BJ (cell line): Measurements from ENCODE around the gene AASDH. TPM values are rescaled to one million over a fixed set of nuclear protein-coding genes. Genes with fewer than 3 reads are reported as not detected.

Experiments
- CTCF ChIA-PET: fragments of 350-600 bp; formaldehyde crosslinking; extraction: SDS; loops from one replicate; lab custom pipeline; 2021; ENCODE audit warnings: antibody characterized with exemption, inconsistent platforms; lab: Yijun Ruan, JAX
- POLR2A ChIA-PET: fragments of 300-600 bp; sonication (Branson Sonifier 250); formaldehyde crosslinking; extraction: SDS; loops from one replicate; lab custom pipeline; 2021; ENCODE audit warnings: antibody characterized with exemption; lab: Charles Lee
- DNase-seq: peaks from one replicate; pipeline ENCODE4 v3.0.0-alpha.2; 2011; ENCODE audit warnings: low read depth
- H3K27me3 ChIP-seq: 2 replicates; pipeline ENCODE4 v1.6.0; 2011; ENCODE audit warnings: low read length; ENCODE audit not compliant: control insufficient read depth, insufficient read depth
- H3K36me3 ChIP-seq: 2 replicates; pipeline ENCODE4 v1.5.1; 2011; ENCODE audit warnings: low read length; ENCODE audit not compliant: control insufficient read depth, insufficient read depth
- H3K4me3 ChIP-seq: 2 replicates; pipeline ENCODE4 v1.5.1; 2011; ENCODE audit warnings: low read depth, mild to moderate bottlenecking, control low read depth, low read length
- CTCF ChIP-seq: IDR thresholded peaks from 2 replicates; pipeline ENCODE4 v1.5.1; 2011; ENCODE audit warnings: low read depth, mild to moderate bottlenecking, control low read depth, inconsistent platforms, low read length, moderate library complexity; ENCODE audit not compliant: insufficient read depth
- polyA plus RNA-seq: library from polyadenylated mRNA; depleted of rRNA; stranded (reverse); fragments of >200 nt; gene quantifications from 2 replicates; pipeline ENCODE4 v1.2.3, GENCODE V29; 2011; rRNA removed
- small RNA-seq: library from RNA; depleted of rRNA; stranded (forward); fragments of <200 nt; gene quantifications from one replicate; pipeline ENCODE3, GENCODE V24; 2012; ENCODE audit warnings: low replicate concordance, low read depth; ENCODE audit not compliant: insufficient read length

The AASDH gene
- polyA plus RNA-seq, 1 experiment, result 3.4 TPM

GRCh38 chr4:56293121-56293520 is 94.2 kb downstream of the AASDH start:
- no peak for DNase-seq
- ChIA-PET POLR2A (no interaction called here), CTCF (no interaction called here)
- no peak overlapping the region for H3K4me3 ChIP-seq
- H3K36me3 ChIP-seq, result no peaks in the 10 kb centered on the region
- no peak for TF ChIP-seq CTCF
- H3K27me3 ChIP-seq, result peaks cover 1% of the 10 kb centered on the region; the same call in 1 of the 2 replicates

- H3K4me3 ChIP-seq, result no peak overlapping the region
- ChIA-PET POLR2A (no interaction called here), CTCF (interaction anchor here (0.8 kb wide), 1 partner anchor 11 kb away, joined by 3 read pairs; no protein-coding TSS in a partner anchor)
- no peak for DNase-seq
- H3K27me3 ChIP-seq, result peaks cover 1% of the 10 kb centered on the region; the same call in 1 of the 2 replicates
- TF ChIP-seq CTCF, result no peak
- no peaks in the 10 kb centered on the region for H3K36me3 ChIP-seq
Measured at GRCh38 chr4:56289934-56290333, 97.4 kb downstream of the AASDH start.

GRCh38 chr4:56288663-56289062 is 98.6 kb downstream of the AASDH start:
- Histone ChIP-seq H3K4me3 (no peak overlapping the region), H3K36me3 (no peaks in the 10 kb centered on the region), H3K27me3 (peaks cover 1% of the 10 kb centered on the region; the same call in 1 of the 2 replicates)
- TF ChIP-seq CTCF, result no peak
- CTCF ChIA-PET, result no interaction called here
- DNase-seq, result no peak
- POLR2A ChIA-PET, result no interaction called here

Small RNA genes lying within 50 kb of the gene (small RNA-seq; reads per million reads assigned to genes)
- gene RNU6-197P, result not detected

Other genes with a start within 250 kb of the AASDH start
- gene PPAT, start 48.1 kb upstream of the AASDH start, polyA plus RNA-seq, result 3.2 and 5.3 TPM in 2 replicates
- gene PAICS, start 48.8 kb upstream of the AASDH start, polyA plus RNA-seq, result 50.3 and 85.3 TPM in 2 replicates
- gene SRP72, start 80.1 kb upstream of the AASDH start, polyA plus RNA-seq, result 118 and 145 TPM in 2 replicates
- 0.23 and 0.29 TPM in 2 replicates for gene ARL9, start 118.3 kb upstream of the AASDH start, polyA plus RNA-seq